HG03442 (cell line): ENCODE results near the gene STXBP6.
"Not testable (repeated sequence)": the region's sequence is repeated elsewhere in the genome, so short reads cannot be mapped to it uniquely, and the experiment has no call there.

Experiments
- ATAC-seq: cut with Tn5 transposase; IDR thresholded peaks from one replicate; pipeline ENCODE4 v1.9.1; 2021; ENCODE audit warnings: mild to moderate bottlenecking, moderate library complexity; ENCODE audit not compliant: unreplicated experiment

Gene STXBP6

GRCh38 chr14:24774187-24774915 is 275.6 kb downstream of the STXBP6 start:
- no peak for ATAC-seq

GRCh38 chr14:24773564-24773963 is 276.4 kb downstream of the STXBP6 start:
- not testable (repeated sequence) for ATAC-seq

DNA sequence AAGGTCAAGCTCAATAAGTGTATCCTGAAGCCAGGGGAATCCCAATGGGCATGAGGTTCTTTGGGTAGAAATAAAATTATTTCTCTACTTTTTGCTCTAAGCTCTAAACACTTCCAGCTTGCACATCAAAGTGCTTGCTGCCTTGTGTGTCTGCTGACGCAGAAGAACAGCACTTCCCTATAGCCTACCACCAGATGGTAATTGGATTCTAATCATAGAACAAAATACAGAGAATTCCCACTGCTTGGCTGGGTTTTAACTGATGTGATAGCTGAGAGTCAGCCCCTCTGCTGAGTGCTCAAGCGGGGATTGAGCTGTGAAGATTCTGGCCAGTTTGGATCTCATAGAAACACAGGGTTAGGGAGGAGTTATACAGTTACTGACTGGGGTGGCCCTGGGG is 283.5 kb downstream of the STXBP6 start:
- no peak for ATAC-seq

DNA sequence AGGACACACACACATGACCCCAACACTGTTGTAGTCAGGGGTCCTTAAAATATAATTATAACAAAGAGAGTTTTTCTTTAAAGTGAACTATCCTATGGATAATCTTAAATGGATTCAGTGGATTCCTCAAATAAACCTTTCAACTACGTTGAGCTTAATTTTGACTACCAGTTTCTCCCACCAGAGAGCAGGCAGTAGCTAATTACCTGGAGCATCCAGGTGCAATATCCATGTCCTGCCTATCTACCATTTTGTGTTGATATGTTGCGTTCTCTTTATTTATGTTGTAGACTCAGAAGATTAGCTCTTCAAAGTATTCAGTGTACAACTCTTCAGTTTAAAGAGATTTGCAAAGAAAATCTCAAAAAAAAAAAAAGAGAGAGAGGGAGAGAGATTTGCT is 288.8 kb downstream of the STXBP6 start:
- ATAC-seq, result no peak
